HuH-7 (cell line): ENCODE measurements around the gene SLU7.

Experiments used
- DNase-seq: peaks from one replicate; pipeline ENCODE4 v3.0.0; 2011; ENCODE audit warnings: low spot score

The SLU7 gene

GRCh38 chr5:160419458-160420330, 813 bp upstream of the SLU7 start:
- no peak for DNase-seq

GRCh38 chr5:160399402-160400353, 19.2 kb downstream of the SLU7 start, which contains the start of gene FAM200C:
TSS of gene FAM200C (minus strand) at chr5:160400054. CDS start at chr5:160395490, 4,564 bp downstream.
- peak; percentile 97 for DNase-seq

- no peak for DNase-seq
Measured at GRCh38 chr5:160398806-160399205, 20.1 kb downstream of the SLU7 start.

GRCh38 chr5:160397492-160397891, 21.4 kb downstream of the SLU7 start:
- no peak for DNase-seq

- no peak for DNase-seq
Measured at GRCh38 chr5:160395111-160395510, 23.8 kb downstream of the SLU7 start.

- no peak for DNase-seq
Measured at GRCh38 chr5:160390787-160391696, 27.8 kb downstream of the SLU7 start.

- no peak for DNase-seq
Measured at GRCh38 chr5:160387445-160387844, 31.4 kb downstream of the SLU7 start.

GRCh38 chr5:160385496-160385895, 33.4 kb downstream of the SLU7 start:
- DNase-seq = no peak

GRCh38 chr5:160384681-160385080, 34.2 kb downstream of the SLU7 start:
- DNase-seq = no peak

- DNase-seq = no peak
Measured at GRCh38 chr5:160382346-160382745, 36.5 kb downstream of the SLU7 start.

- DNase-seq = no peak
Measured at GRCh38 chr5:160380041-160380440, 38.8 kb downstream of the SLU7 start.

- no peak for DNase-seq
Measured at GRCh38 chr5:160379511-160379910, 39.4 kb downstream of the SLU7 start.

GRCh38 chr5:160378330-160378729, 40.6 kb downstream of the SLU7 start:
- no peak for DNase-seq

- DNase-seq = no peak
Measured at GRCh38 chr5:160377651-160378050, 41.2 kb downstream of the SLU7 start.

GRCh38 chr5:160376416-160376815, 42.5 kb downstream of the SLU7 start:
- DNase-seq = no peak

GRCh38 chr5:160375701-160376100, 43.2 kb downstream of the SLU7 start:
- DNase-seq = no peak

GRCh38 chr5:160375166-160375565, 43.7 kb downstream of the SLU7 start:
- DNase-seq = no peak

- DNase-seq = no peak
Measured at GRCh38 chr5:160371294-160371693, 47.6 kb downstream of the SLU7 start.

- no peak for DNase-seq
Measured at GRCh38 chr5:160370713-160371034, 48.2 kb downstream of the SLU7 start.

GRCh38 chr5:160369990-160370712, 48.7 kb downstream of the SLU7 start, which contains the start of gene C1QTNF2:
TSS of gene C1QTNF2 (minus strand) at chr5:160370626. CDS start at chr5:160355011, 15,615 bp downstream.
- peak; percentile 51 for DNase-seq

- DNase-seq = no peak
Measured at GRCh38 chr5:160367885-160368284, 51.0 kb downstream of the SLU7 start.
